NCI-H146 (cell line): ENCODE measurements around the gene PHLDA1.
"Not testable (repeated sequence)": the region's sequence is repeated elsewhere in the genome, so short reads cannot be mapped to it uniquely, and the experiment has no call there.

Experiments used
- DNase-seq: peaks from one replicate; lab custom pipeline; 2025; lab: John Stamatoyannopoulos, UW

The PHLDA1 gene

GRCh38 chr12:75984577-75985182, 46.9 kb downstream of the PHLDA1 start:
- no peak for DNase-seq

GRCh38 chr12:75983851-75984250, 47.7 kb downstream of the PHLDA1 start:
- not testable (repeated sequence) for DNase-seq

- no peak for DNase-seq
Measured at GRCh38 chr12:75982979-75983660, 48.5 kb downstream of the PHLDA1 start.

GRCh38 chr12:75982169-75982564, 49.4 kb downstream of the PHLDA1 start:
- DNase-seq: no peak

- DNase-seq: no peak
Measured at GRCh38 chr12:75981247-75982168, 50.1 kb downstream of the PHLDA1 start.

GRCh38 chr12:75979181-75979580, 52.4 kb downstream of the PHLDA1 start:
- no peak for DNase-seq

- no peak for DNase-seq
Measured at GRCh38 chr12:75978677-75979076, 52.9 kb downstream of the PHLDA1 start.

GRCh38 chr12:75977952-75978671, 53.5 kb downstream of the PHLDA1 start:
- DNase-seq: peak; percentile 65

GRCh38 chr12:75977590-75977951, 54.0 kb downstream of the PHLDA1 start:
- no peak for DNase-seq

- no peak for DNase-seq
Measured at GRCh38 chr12:75976913-75977312, 54.7 kb downstream of the PHLDA1 start.

- DNase-seq: no peak
Measured at GRCh38 chr12:75976113-75976512, 55.5 kb downstream of the PHLDA1 start.

- DNase-seq: peak; percentile 10
Measured at GRCh38 chr12:75975702-75976101, 55.9 kb downstream of the PHLDA1 start.
